CD4-positive, alpha-beta T cell (primary cell): ENCODE measurements around the gene CORO1A. TPM values are rescaled to one million over a fixed set of nuclear protein-coding genes. Genes with fewer than 3 reads are reported as not detected.

Source experiments
- ATAC-seq: fragments of 200-7000 bp; cut with Tn5 transposase; one replicate; pipeline ENCODE4 v1.10.0; 2022; ENCODE audit warnings: mild to moderate bottlenecking; ENCODE audit not compliant: poor library complexity
- CTCF ChIA-PET: fragments of 350-600 bp; sonication (Branson Sonifier 250); formaldehyde crosslinking; loops from one replicate; lab custom pipeline; 2021; ENCODE audit warnings: antibody characterized with exemption, inconsistent platforms; lab: Charles Lee
- POLR2A ChIA-PET: fragments of 350-600 bp; sonication (Branson Sonifier 250); formaldehyde crosslinking; loops from one replicate; lab custom pipeline; 2021; ENCODE audit warnings: antibody characterized with exemption, inconsistent platforms; lab: Charles Lee
- DNase-seq, 14 experiments: peaks; one replicate each; pipeline ENCODE4 v3.0.0-alpha.2; 2013 to 2020; ENCODE audit warnings: mixed read lengths in 2 of 14
- H3K27ac ChIP-seq, 2 donors: one replicate each; pipeline versions ENCODE4 v1.5.1 to v1.7.0; 2013; ENCODE audit warnings: low read length in 2 of 2, low read depth in 1 of 2, mild to moderate bottlenecking in 1 of 2
- H3K27me3 ChIP-seq, 2 experiments: 1 replicate in 1 of 2; 2 replicates in 1 of 2; pipeline versions ENCODE4 v1.6.1 to v1.7.0; 2013; ENCODE audit warnings: low read length in 2 of 2, control low read depth in 1 of 2, mild to moderate bottlenecking in 1 of 2, moderate library complexity in 1 of 2; ENCODE audit not compliant: insufficient read depth in 2 of 2, control insufficient read depth in 1 of 2
- H3K36me3 ChIP-seq: one replicate; pipeline ENCODE4 v1.6.1; 2013; ENCODE audit warnings: low read length, control low read depth; ENCODE audit not compliant: insufficient read depth
- H3K4me1 ChIP-seq: one replicate; pipeline ENCODE4 v1.6.1; 2013; ENCODE audit warnings: low read length, control low read depth; ENCODE audit not compliant: insufficient read depth
- H3K4me3 ChIP-seq: one replicate; pipeline ENCODE4 v1.5.1; 2013; ENCODE audit warnings: mild to moderate bottlenecking, low read length, moderate library complexity
- H3K9me3 ChIP-seq, 2 experiments: 1 replicate in 1 of 2; 2 replicates in 1 of 2; pipeline versions ENCODE4 v1.6.1 to v1.7.0; 2013; ENCODE audit warnings: low read length in 2 of 2, mild to moderate bottlenecking in 2 of 2, control low read depth in 1 of 2, moderate library complexity in 1 of 2; ENCODE audit not compliant: control insufficient read depth in 1 of 2, insufficient read depth in 1 of 2
- H3K27ac Mint-ChIP-seq: one replicate; pipeline ENCODE4 v1.8.0; 2020; ENCODE audit warnings: mixed read lengths
- H3K27me3 Mint-ChIP-seq: one replicate; pipeline ENCODE4 v1.8.0; 2021; ENCODE audit warnings: mixed read lengths
- H3K36me3 Mint-ChIP-seq: one replicate; pipeline ENCODE4 v1.8.0; 2021; ENCODE audit warnings: low read depth, mixed read lengths
- H3K4me1 Mint-ChIP-seq: one replicate; pipeline ENCODE4 v1.8.0; 2021; ENCODE audit warnings: low read depth, mixed read lengths
- H3K4me3 Mint-ChIP-seq: one replicate; pipeline ENCODE4 v1.8.0; 2020; ENCODE audit warnings: mild to moderate bottlenecking, mixed read lengths
- H3K9me3 Mint-ChIP-seq: one replicate; pipeline ENCODE4 v1.8.0; 2020; ENCODE audit warnings: mixed read lengths
- CTCF ChIP-seq: fragments of 200-600 bp; IDR thresholded peaks from one replicate; pipeline ENCODE4 v1.8.0; 2022; ENCODE audit warnings: antibody characterized with exemption, mild to moderate bottlenecking
- intact Hi-C, 2 experiments: fragments of 100-400 bp; cut with DNase I in 1 of 2; cut with micrococcal nuclease in 1 of 2; formaldehyde crosslinking; loops; one replicate each; pipeline versions ENCODE4 v1.15.1 to v1.9.0; 2023 to 2025; cut with DNase I, micrococcal nuclease
- total RNA-seq, 174 experiments: library from RNA in 2 of 174; stranded (reverse) in 2 of 174; gene quantifications; one replicate each; pipeline ENCODE4 v1.2.3 and lab custom pipeline; 2021 to 2026

CORO1A gene
- total RNA-seq, 2 experiments from 2014 or later: 411 to 416 TPM

DNA sequence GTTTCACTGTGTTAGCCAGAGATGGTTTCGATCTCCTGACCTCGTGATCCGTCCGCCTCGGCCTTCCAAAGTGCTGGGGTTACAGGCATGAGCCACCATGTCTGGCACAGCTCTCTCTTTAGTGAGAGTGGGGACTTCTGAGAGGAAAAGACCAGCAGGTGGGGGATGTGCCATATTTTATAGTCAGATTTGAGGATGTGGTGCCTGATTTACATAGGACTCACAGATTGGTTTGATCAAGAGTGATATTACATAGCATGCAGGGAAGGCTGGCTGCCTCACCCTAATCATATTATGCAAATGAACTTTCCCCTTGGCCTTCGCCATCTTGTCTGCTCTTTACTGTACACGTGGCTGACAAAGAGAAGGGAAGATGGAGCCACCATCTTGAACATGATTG, 32.3 kb upstream of the CORO1A start:
- POLR2A ChIA-PET: interaction anchor here (0.9 kb wide), 1 partner anchor 35 kb away, joined by 4 read pairs; no protein-coding TSS in a partner anchor
- no peak overlapping the region for H3K4me3 ChIP-seq
- TF ChIP-seq CTCF: no peak
- Mint-ChIP-seq H3K27ac (no peak overlapping the region), H3K4me1 (no peaks in the 10 kb centered on the region), H3K4me3 (no peak overlapping the region), H3K27me3 (no peaks in the 10 kb centered on the region), H3K9me3 (peaks cover 3% of the 10 kb centered on the region), H3K36me3 (no peaks in the 10 kb centered on the region)
- peaks cover 14 to 17% of the 10 kb centered on the region in 2 experiments for H3K9me3 ChIP-seq
- no peaks in the 10 kb centered on the region for H3K4me1 ChIP-seq
- intact Hi-C loops: no loop called here
- DNase-seq: no peak
- no peak for ATAC-seq
- no peaks in the 10 kb centered on the region for H3K27me3 ChIP-seq
- no peak overlapping the region for H3K27ac ChIP-seq
- CTCF ChIA-PET: no interaction called here
- no peaks in the 10 kb centered on the region for H3K36me3 ChIP-seq

DNA sequence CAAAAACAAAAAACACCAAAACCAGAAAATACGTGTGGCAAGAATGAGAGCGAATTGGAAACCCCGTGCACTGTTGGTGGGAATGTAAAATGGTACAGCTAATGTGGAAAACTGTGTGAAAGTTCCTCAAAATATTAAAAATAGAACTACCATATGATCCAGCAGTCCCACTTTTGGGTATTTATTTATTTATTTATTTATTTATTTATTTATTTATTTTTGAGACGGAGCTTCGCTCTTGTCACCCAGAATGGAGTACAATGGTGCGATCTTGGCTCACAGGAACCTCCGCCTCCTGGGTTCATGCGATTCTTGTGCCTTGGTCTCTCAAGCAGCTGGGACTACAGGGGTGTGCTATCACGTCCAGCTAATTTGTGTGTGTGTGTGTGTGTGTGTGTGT, 30.9 kb upstream of the CORO1A start:
- H3K27ac ChIP-seq: no peak overlapping the region
- Mint-ChIP-seq H3K9me3 (peaks cover 3% of the 10 kb centered on the region), H3K27ac (no peak overlapping the region), H3K27me3 (no peaks in the 10 kb centered on the region), H3K4me3 (no peak overlapping the region), H3K36me3 (no peaks in the 10 kb centered on the region), H3K4me1 (no peaks in the 10 kb centered on the region)
- no peak for ATAC-seq
- H3K4me3 ChIP-seq: no peak overlapping the region
- H3K4me1 ChIP-seq: no peaks in the 10 kb centered on the region
- H3K36me3 ChIP-seq: no peaks in the 10 kb centered on the region
- peaks cover 14 to 17% of the 10 kb centered on the region in 2 experiments for H3K9me3 ChIP-seq
- ChIA-PET POLR2A (no interaction called here), CTCF (interaction anchor here (1.0 kb wide), 1 partner anchor 38 kb away, joined by 3 read pairs; no protein-coding TSS in a partner anchor)
- intact Hi-C loops: no loop called here
- no peak for DNase-seq
- no peak for TF ChIP-seq CTCF
- H3K27me3 ChIP-seq: no peaks in the 10 kb centered on the region

GRCh38 chr16:30155188-30155587, 28.2 kb upstream of the CORO1A start:
- Mint-ChIP-seq H3K36me3 (no peaks in the 10 kb centered on the region), H3K4me3 (no peak overlapping the region), H3K27me3 (no peaks in the 10 kb centered on the region), H3K27ac (no peak overlapping the region), H3K4me1 (no peaks in the 10 kb centered on the region), H3K9me3 (no peaks in the 10 kb centered on the region)
- H3K36me3 ChIP-seq: no peaks in the 10 kb centered on the region
- ChIA-PET POLR2A (no interaction called here), CTCF (no interaction called here)
- no peak for TF ChIP-seq CTCF
- H3K4me3 ChIP-seq: no peak overlapping the region
- H3K27me3 ChIP-seq: no peaks in the 10 kb centered on the region
- no peak for DNase-seq
- H3K9me3 ChIP-seq: peaks cover 0 to 3% of the 10 kb centered on the region in 2 experiments
- no peak for ATAC-seq
- H3K4me1 ChIP-seq: no peaks in the 10 kb centered on the region
- no peak overlapping the region for H3K27ac ChIP-seq
- intact Hi-C loops: no loop called here
